Subcutaneous abdominal adipose tissue (tissue), 5 donors: ENCODE measurements around the gene ITPR1.

Experiments
- H3K27ac ChIP-seq: one replicate; pipeline ENCODE4 v1.7.0; 2013; ENCODE audit warnings: low read depth, mild to moderate bottlenecking, inconsistent platforms, low read length, moderate library complexity
- H3K27me3 ChIP-seq, 5 donors: one replicate each; pipeline ENCODE4 v1.7.0; 2013; ENCODE audit warnings: low read length in 5 of 5, inconsistent platforms in 1 of 5; ENCODE audit not compliant: control insufficient read depth in 5 of 5, insufficient read depth in 4 of 5
- H3K36me3 ChIP-seq, 5 donors: one replicate each; pipeline ENCODE4 v1.7.0; 2013; ENCODE audit warnings: low read length in 5 of 5; ENCODE audit not compliant: control insufficient read depth in 5 of 5, insufficient read depth in 5 of 5
- H3K4me1 ChIP-seq, 5 donors: one replicate each; pipeline ENCODE4 v1.7.0; 2013; ENCODE audit warnings: low read length in 5 of 5, mild to moderate bottlenecking in 3 of 5, moderate library complexity in 1 of 5; ENCODE audit not compliant: control insufficient read depth in 5 of 5, insufficient read depth in 5 of 5
- H3K4me3 ChIP-seq, 5 donors: one replicate each; pipeline ENCODE4 v1.7.0; 2013; ENCODE audit warnings: low read length in 5 of 5, low read depth in 1 of 5
- H3K9ac ChIP-seq, 5 donors: one replicate each; pipeline ENCODE4 v1.7.0; 2013; ENCODE audit warnings: low read length in 5 of 5, mild to moderate bottlenecking in 4 of 5, moderate library complexity in 3 of 5
- H3K9me3 ChIP-seq, 5 donors: one replicate each; pipeline ENCODE4 v1.7.0; 2013; ENCODE audit warnings: low read length in 5 of 5; ENCODE audit not compliant: control insufficient read depth in 5 of 5
- donor health status: healthy.
- donor health status: healthy.
- donor health status: healthy.
- donor health status: healthy.
- donor health status: healthy.

The ITPR1 gene

DNA sequence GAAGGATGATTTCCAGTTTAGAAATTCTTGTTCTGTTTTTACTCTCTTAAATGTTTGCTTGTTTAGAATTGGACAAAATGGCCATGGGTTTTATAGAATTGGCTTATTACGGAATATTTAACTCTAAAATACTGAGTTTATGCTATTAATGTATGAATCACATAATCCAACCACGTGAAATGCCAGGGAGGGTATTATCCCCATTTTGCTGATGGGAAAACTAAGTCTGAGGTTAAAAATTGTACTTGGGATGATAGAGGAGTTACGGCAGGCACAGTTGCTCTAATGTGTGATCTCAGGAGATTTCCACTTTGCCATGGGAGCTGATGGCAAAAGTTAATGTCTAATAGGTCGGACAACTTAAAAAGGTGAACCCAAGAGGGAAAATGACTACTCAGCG lies 194.4 kb downstream of the ITPR1 start:
- H3K9ac ChIP-seq, result no peak overlapping the region
- H3K4me3 ChIP-seq, result no peak overlapping the region
- peaks cover 31 to 60% (median 54%) of the 10 kb centered on the region in 5 donors for H3K36me3 ChIP-seq
- H3K9me3 ChIP-seq, result peaks cover 0 to 8% (median 6%) of the 10 kb centered on the region in 5 donors
- no peaks in the 10 kb centered on the region for H3K4me1 ChIP-seq
- H3K27ac ChIP-seq, result no peak overlapping the region
- H3K27me3 ChIP-seq, result no peaks in the 10 kb centered on the region

GRCh38 chr3:4688411-4688810 lies 195.3 kb downstream of the ITPR1 start:
- no peaks in the 10 kb centered on the region for H3K4me1 ChIP-seq
- peaks cover 0 to 8% (median 6%) of the 10 kb centered on the region in 5 donors for H3K9me3 ChIP-seq
- no peak overlapping the region for H3K9ac ChIP-seq
- no peak overlapping the region for H3K4me3 ChIP-seq
- peaks cover 28 to 59% (median 52%) of the 10 kb centered on the region in 5 donors for H3K36me3 ChIP-seq
- no peak overlapping the region for H3K27ac ChIP-seq
- no peaks in the 10 kb centered on the region for H3K27me3 ChIP-seq

DNA sequence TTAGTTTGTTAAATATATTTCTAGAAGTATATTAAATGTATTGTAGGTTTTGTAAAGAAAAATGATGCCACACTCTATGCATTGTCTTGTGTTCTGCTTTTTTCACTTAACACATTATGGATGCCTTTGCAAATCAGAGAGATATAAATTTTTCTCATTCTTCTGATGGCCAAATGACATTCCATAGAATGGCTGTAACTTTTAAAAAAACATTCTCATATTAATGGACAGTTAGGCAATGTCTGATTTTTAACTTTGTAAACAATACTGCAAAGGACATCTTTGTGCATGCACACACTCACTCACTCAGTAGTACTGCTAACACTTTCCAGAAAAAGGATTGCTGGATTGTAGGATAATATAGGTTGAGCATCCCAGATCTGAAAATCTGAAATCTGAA lies 195.9 kb downstream of the ITPR1 start:
- no peak overlapping the region for H3K4me3 ChIP-seq
- peaks cover 28 to 57% (median 50%) of the 10 kb centered on the region in 5 donors for H3K36me3 ChIP-seq
- H3K4me1 ChIP-seq, result no peaks in the 10 kb centered on the region
- no peak overlapping the region for H3K27ac ChIP-seq
- H3K9me3 ChIP-seq, result peaks cover 0 to 8% (median 6%) of the 10 kb centered on the region in 5 donors
- no peaks in the 10 kb centered on the region for H3K27me3 ChIP-seq
- H3K9ac ChIP-seq, result no peak overlapping the region

GRCh38 chr3:4690277-4690676 lies 197.1 kb downstream of the ITPR1 start:
- H3K4me3 ChIP-seq, result no peak overlapping the region
- H3K9ac ChIP-seq, result no peak overlapping the region
- peaks cover 26 to 49% (median 40%) of the 10 kb centered on the region in 5 donors for H3K36me3 ChIP-seq
- H3K9me3 ChIP-seq, result peaks cover 0 to 8% (median 6%) of the 10 kb centered on the region in 5 donors
- H3K4me1 ChIP-seq, result no peaks in the 10 kb centered on the region
- no peak overlapping the region for H3K27ac ChIP-seq
- no peaks in the 10 kb centered on the region for H3K27me3 ChIP-seq

- H3K4me3 ChIP-seq, result no peak overlapping the region
- peaks cover 0 to 8% (median 6%) of the 10 kb centered on the region in 5 donors for H3K9me3 ChIP-seq
- no peaks in the 10 kb centered on the region for H3K4me1 ChIP-seq
- H3K27ac ChIP-seq, result no peak overlapping the region
- H3K27me3 ChIP-seq, result no peaks in the 10 kb centered on the region
- H3K36me3 ChIP-seq, result peaks cover 15 to 31% (median 24%) of the 10 kb centered on the region in 5 donors
- no peak overlapping the region for H3K9ac ChIP-seq
These were observed 200.5 kb downstream of the ITPR1 start for GRCh38 chr3:4693620-4694019.

DNA sequence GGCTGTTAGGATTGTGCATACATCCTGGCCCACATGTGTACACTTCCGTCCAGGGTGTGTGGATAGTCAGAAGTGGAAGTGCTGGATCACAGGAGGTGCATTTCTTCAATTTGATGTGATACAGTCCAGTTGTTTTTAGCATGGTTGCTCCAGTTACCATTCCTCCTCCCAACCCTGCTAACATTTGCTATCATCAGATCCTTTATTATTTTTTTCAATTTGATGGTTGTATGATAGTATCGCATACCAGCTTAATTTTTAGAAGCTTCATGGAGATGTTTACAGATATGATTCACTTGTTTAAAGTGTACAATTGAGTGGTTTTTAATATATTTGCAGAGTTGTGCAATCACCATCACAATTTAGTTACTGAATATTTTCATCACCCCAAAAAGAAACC lies 202.7 kb downstream of the ITPR1 start:
- Histone ChIP-seq H3K4me1 (no peaks in the 10 kb centered on the region), H3K36me3 (peaks cover 12 to 30% (median 28%) of the 10 kb centered on the region in 5 donors), H3K9me3 (no peaks in the 10 kb centered on the region), H3K27ac (no peak overlapping the region), H3K9ac (no peak overlapping the region), H3K27me3 (no peaks in the 10 kb centered on the region), H3K4me3 (no peak overlapping the region)

- Histone ChIP-seq H3K27me3 (no peaks in the 10 kb centered on the region), H3K9ac (no peak overlapping the region), H3K27ac (no peak overlapping the region), H3K9me3 (no peaks in the 10 kb centered on the region), H3K4me1 (no peaks in the 10 kb centered on the region), H3K4me3 (no peak overlapping the region), H3K36me3 (peaks cover 8 to 30% (median 28%) of the 10 kb centered on the region in 5 donors)
These were observed 203.1 kb downstream of the ITPR1 start for GRCh38 chr3:4696266-4696665.

- peaks cover 7 to 34% (median 25%) of the 10 kb centered on the region in 5 donors for H3K36me3 ChIP-seq
- H3K27me3 ChIP-seq, result no peaks in the 10 kb centered on the region
- H3K27ac ChIP-seq, result no peak overlapping the region
- no peak overlapping the region for H3K4me3 ChIP-seq
- H3K9ac ChIP-seq, result no peak overlapping the region
- H3K9me3 ChIP-seq, result no peaks in the 10 kb centered on the region
- peaks cover 0 to 9% (median 5%) of the 10 kb centered on the region in 5 donors for H3K4me1 ChIP-seq
These were observed 205.1 kb downstream of the ITPR1 start for GRCh38 chr3:4698125-4698821.

DNA sequence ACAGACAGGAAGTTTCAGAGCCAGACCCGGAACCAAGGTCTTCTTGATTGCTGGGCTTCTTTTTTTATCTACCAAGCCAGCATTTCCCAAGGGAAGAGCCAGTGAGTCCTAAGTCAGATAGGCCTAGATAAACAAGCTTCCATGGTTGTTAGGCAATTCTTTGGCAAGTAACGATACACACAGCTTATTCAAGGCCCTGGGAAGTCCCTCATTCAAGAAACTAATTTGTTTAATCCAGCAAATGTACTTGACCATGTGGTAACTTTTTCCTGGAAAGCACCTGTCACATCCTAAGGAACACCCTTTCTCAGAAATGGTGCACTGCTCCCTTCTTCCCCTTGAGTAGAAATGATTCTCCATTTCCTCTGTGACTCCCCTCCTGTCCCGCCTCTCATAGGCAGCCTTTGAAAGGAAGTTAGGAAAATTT lies 209.9 kb downstream of the ITPR1 start:
- Histone ChIP-seq H3K4me1 (peaks cover 0 to 13% (median 5%) of the 10 kb centered on the region in 5 donors), H3K4me3 (no peak overlapping the region), H3K27me3 (no peaks in the 10 kb centered on the region), H3K9ac (no peak overlapping the region), H3K9me3 (no peaks in the 10 kb centered on the region), H3K36me3 (peaks cover 10 to 41% (median 25%) of the 10 kb centered on the region in 5 donors), H3K27ac (no peak overlapping the region)

- Histone ChIP-seq H3K27ac (no peak overlapping the region), H3K4me3 (no peak overlapping the region), H3K9ac (no peak overlapping the region), H3K27me3 (no peaks in the 10 kb centered on the region), H3K9me3 (no peaks in the 10 kb centered on the region), H3K4me1 (peaks cover 0 to 13% (median 5%) of the 10 kb centered on the region in 5 donors), H3K36me3 (peaks cover 10 to 41% (median 29%) of the 10 kb centered on the region in 5 donors)
These were observed 211.4 kb downstream of the ITPR1 start for GRCh38 chr3:4704552-4704951.
